Astrocyte (in vitro differentiated cells and primary cell): ENCODE measurements around the gene MRPL41.

Experiments
- EZH2 ChIP-seq: IDR thresholded peaks from 2 replicates; pipeline ENCODE4 v1.6.1; 2012; ENCODE audit warnings: mild to moderate bottlenecking, low read length, inconsistent platforms; ENCODE audit not compliant: insufficient read depth
- TF ChIP-seq, protein P1 (sequence below): IDR thresholded peaks from 2 replicates; pipeline ENCODE4 v1.5.1; 2011; ENCODE audit warnings: low read depth, mild to moderate bottlenecking, inconsistent platforms, low read length, moderate library complexity; ENCODE audit not compliant: insufficient read depth

DNA sequence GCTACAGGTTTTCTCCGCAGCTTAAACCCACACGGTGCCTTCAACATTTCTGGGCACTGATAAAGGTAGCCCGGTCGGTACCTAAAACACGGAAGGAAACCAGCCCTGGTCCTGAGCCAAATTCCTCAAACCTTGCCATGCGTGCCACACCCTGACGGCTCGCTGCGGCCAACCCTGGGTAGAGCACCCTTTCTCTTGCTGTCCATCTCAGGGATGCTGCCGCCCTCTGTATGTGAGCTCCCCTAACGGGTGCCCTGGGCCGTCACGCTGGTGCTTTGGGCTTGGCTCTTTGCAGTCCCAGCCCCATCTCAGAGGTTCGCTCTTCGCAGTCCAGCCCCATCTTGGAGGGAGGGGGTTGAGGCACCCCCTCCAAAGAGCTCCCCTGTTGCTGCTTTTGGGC lies 45.4 kb upstream of the MRPL41 start:
- TF ChIP-seq, protein P1, sequence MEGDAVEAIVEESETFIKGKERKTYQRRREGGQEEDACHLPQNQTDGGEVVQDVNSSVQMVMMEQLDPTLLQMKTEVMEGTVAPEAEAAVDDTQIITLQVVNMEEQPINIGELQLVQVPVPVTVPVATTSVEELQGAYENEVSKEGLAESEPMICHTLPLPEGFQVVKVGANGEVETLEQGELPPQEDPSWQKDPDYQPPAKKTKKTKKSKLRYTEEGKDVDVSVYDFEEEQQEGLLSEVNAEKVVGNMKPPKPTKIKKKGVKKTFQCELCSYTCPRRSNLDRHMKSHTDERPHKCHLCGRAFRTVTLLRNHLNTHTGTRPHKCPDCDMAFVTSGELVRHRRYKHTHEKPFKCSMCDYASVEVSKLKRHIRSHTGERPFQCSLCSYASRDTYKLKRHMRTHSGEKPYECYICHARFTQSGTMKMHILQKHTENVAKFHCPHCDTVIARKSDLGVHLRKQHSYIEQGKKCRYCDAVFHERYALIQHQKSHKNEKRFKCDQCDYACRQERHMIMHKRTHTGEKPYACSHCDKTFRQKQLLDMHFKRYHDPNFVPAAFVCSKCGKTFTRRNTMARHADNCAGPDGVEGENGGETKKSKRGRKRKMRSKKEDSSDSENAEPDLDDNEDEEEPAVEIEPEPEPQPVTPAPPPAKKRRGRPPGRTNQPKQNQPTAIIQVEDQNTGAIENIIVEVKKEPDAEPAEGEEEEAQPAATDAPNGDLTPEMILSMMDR, result no peak
- no peak for TF ChIP-seq EZH2
